Activated naive CD4-positive, alpha-beta T cell treated with anti-CD3 and anti-CD28 coated beads, Interleukin-2, amount 10 ng/mL, durations not matched to agents 7 days and 5 days (primary cell): ENCODE data around the gene ARF1.
"Not testable (repeated sequence)": the region's sequence is repeated elsewhere in the genome, so short reads cannot be mapped to it uniquely, and the experiment has no call there.

Experiments
- CTCF ChIA-PET: fragments of 350-600 bp; sonication (Branson Sonifier 250); formaldehyde crosslinking; loops from one replicate; lab custom pipeline; 2021; ENCODE audit warnings: antibody characterized with exemption; lab: Charles Lee
- DNase-seq: peaks from one replicate; pipeline ENCODE4 v3.0.0-alpha.2; 2020
- H3K27ac Mint-ChIP-seq: one replicate; pipeline ENCODE4 v1.8.0; 2021; ENCODE audit warnings: mild to moderate bottlenecking, moderate library complexity, mixed read lengths
- H3K27me3 Mint-ChIP-seq: one replicate; pipeline ENCODE4 v1.8.0; 2021; ENCODE audit warnings: mild to moderate bottlenecking, mixed read lengths
- H3K36me3 Mint-ChIP-seq: one replicate; pipeline ENCODE4 v1.8.0; 2021; ENCODE audit warnings: mixed read lengths
- H3K4me1 Mint-ChIP-seq: one replicate; pipeline ENCODE4 v1.8.0; 2021; ENCODE audit warnings: mixed read lengths
- H3K4me3 Mint-ChIP-seq: one replicate; pipeline ENCODE4 v1.8.0; 2021; ENCODE audit warnings: mild to moderate bottlenecking, moderate library complexity, mixed read lengths
- H3K9me3 Mint-ChIP-seq: one replicate; pipeline ENCODE4 v1.8.0; 2021; ENCODE audit warnings: mixed read lengths

ARF1 gene

GRCh38 chr1:228102791-228103620 lies 20.5 kb downstream of the ARF1 start, which contains the start of gene C1orf35:
C1orf35 (minus strand) TSS chr1:228103325; CDS start chr1:228103227, 98 bp downstream.
- Mint-ChIP-seq H3K27me3 (peaks cover 5% of the 10 kb centered on the region), H3K9me3 (no peaks in the 10 kb centered on the region), H3K4me3 (peak within 1 kb of the TSS; percentile 94), H3K4me1 (peaks cover 40% of the 10 kb centered on the region), H3K36me3 (peaks cover 32% of the 10 kb centered on the region), H3K27ac (peak within 1 kb of the TSS; percentile 95)
- CTCF ChIA-PET: interaction anchor here (1.5 kb wide), 1 partner anchor 28 kb away, joined by 4 read pairs; no protein-coding TSS in a partner anchor
- DNase-seq: peak; percentile 97

DNA sequence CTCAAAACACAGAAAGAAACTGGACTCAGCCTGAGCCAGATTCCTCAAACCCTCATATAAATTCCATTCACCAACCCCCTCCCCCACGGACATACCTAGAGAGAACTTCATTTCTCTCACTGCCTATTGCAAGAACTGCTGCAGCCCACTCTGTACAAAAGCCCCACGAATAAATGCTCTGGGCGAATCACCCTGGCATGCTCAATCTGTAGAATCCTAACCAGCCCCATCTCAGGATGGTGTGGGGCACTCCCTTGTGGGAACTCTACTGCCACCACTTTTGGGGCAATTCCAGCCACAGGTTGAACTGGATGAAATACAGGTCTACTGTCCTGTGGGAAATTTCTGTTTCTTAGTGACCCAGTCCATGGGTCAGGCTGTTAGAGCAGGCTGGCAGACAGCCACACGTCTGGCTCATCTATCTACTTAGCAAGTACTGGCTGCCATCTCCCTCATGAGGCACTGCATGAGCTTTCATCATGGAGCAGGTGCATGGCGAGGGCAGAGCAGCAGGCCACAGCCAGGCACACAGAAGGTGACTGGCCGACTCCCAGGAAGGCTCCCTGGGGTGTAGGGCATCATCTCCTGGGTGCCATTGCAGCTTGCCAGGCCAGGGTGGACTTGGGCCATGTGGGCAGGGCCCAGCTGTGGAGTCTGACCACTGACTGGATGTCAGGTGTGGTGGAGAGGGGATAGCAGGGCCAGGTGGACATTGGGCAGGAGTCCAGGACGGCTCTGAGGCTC lies 22.2 kb downstream of the ARF1 start:
- H3K4me1 Mint-ChIP-seq: peaks cover 52% of the 10 kb centered on the region
- no peak for DNase-seq
- H3K27ac Mint-ChIP-seq: peak overlapping the region; percentile 86
- H3K9me3 Mint-ChIP-seq: no peaks in the 10 kb centered on the region
- H3K4me3 Mint-ChIP-seq: peak overlapping the region; percentile 94
- peaks cover 18% of the 10 kb centered on the region for H3K36me3 Mint-ChIP-seq
- CTCF ChIA-PET: interaction anchor here (1.2 to 1.5 kb wide), 2 partner anchors 21 to 26 kb away, joined by 4 read pairs; no protein-coding TSS in a partner anchor
- H3K27me3 Mint-ChIP-seq: peaks cover 6% of the 10 kb centered on the region

DNA sequence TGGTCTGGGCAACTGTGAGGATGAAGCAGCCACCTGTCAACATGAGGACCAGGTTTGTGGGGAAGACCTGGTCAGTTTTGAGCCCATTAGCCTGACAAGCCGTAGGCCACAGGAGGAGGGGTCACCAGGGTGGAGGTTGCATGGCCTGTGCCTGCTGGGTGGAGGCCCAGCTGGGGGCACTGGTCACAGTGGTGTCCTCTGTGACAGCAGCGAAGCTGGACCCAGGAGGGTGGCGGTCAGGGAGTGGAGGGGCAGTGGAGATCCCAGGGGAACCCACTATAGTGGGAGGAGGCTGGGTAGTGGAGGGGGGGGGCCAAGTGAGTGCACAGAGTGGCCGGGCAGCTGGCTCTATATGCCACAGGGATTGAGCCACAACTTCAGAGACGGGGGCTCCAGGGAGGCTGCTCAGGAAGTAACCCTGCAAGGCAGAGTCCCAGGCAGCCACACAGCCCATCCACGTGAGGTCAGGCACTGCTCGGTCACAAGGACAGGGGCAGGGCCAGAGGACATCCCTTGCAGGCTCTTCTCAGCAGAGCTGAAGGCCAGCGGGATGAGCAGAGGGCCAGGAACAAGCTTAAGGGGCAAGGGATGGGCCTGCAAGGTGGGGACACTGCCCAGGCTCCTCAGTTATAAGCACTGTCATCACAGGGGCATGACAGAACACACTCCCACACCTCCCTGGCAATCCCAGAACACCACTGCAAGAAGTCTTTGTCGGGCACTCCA lies 22.9 kb downstream of the ARF1 start:
- H3K27ac Mint-ChIP-seq: no peak overlapping the region
- H3K4me3 Mint-ChIP-seq: peak overlapping the region; percentile 94
- H3K4me1 Mint-ChIP-seq: peaks cover 59% of the 10 kb centered on the region
- H3K36me3 Mint-ChIP-seq: peaks cover 11% of the 10 kb centered on the region
- DNase-seq: no peak
- H3K27me3 Mint-ChIP-seq: peaks cover 12% of the 10 kb centered on the region
- H3K9me3 Mint-ChIP-seq: no peaks in the 10 kb centered on the region
- CTCF ChIA-PET: interaction anchor here (1.2 kb wide), 1 partner anchor 21 kb away, joined by 4 read pairs; no protein-coding TSS in a partner anchor

DNA sequence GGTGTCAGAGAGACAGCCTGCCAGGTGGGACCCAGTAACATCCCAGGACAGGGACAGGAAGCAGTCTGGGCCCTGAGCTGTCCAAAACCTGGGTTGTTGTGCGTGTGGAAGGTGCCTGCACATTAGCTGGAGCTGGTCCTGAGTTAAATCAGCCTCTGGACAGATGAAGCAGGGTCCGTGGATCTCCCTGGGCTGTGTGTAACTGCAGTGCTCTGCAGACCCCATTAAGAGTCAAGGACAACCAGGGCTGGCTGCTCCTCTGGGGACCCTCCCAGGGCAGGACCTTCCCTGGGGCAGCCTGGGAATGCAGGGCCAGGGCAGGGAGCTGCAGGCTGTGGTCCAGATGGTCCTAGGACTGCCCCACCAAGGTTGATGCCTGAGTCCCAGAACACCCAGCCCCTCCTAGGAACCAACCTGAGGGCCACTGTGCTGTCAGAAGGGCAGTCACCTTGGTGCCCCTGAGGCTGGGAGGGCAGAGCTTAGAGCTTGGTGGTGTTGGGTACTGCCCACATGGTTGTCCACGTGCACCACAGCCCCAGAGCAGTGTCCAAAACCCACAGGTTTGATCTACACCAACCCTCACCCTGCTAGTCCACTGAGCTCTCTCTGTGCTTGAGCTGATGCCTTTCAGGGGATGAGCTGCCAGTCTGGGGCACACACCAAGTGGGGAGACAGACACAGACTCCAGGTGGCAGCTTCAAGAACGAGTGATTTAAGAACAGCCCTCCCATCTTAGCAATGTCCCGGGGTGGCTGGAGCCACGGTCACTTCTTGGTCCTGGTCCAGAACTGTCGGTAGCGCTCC lies 23.7 kb downstream of the ARF1 start:
- peaks cover 59% of the 10 kb centered on the region for H3K4me1 Mint-ChIP-seq
- H3K36me3 Mint-ChIP-seq: peaks cover 12% of the 10 kb centered on the region
- peaks cover 12% of the 10 kb centered on the region for H3K27me3 Mint-ChIP-seq
- DNase-seq: no peak
- no peaks in the 10 kb centered on the region for H3K9me3 Mint-ChIP-seq
- peak overlapping the region; percentile 70 for H3K27ac Mint-ChIP-seq
- CTCF ChIA-PET: interaction anchor here (1.2 kb wide), 1 partner anchor 22 kb away, joined by 4 read pairs; no protein-coding TSS in a partner anchor
- no peak overlapping the region for H3K4me3 Mint-ChIP-seq

GRCh38 chr1:228106800-228107054 lies 24.2 kb downstream of the ARF1 start:
- H3K27ac Mint-ChIP-seq: peak overlapping the region; percentile 70
- H3K27me3 Mint-ChIP-seq: peaks cover 12% of the 10 kb centered on the region
- H3K4me1 Mint-ChIP-seq: peaks cover 54% of the 10 kb centered on the region
- H3K36me3 Mint-ChIP-seq: peaks cover 12% of the 10 kb centered on the region
- no peaks in the 10 kb centered on the region for H3K9me3 Mint-ChIP-seq
- CTCF ChIA-PET: interaction anchor here (0.9 kb wide), 1 partner anchor 60 kb away, joined by 3 read pairs; no protein-coding TSS in a partner anchor
- H3K4me3 Mint-ChIP-seq: peak overlapping the region; percentile 28
- DNase-seq: no peak

- peaks cover 12% of the 10 kb centered on the region for H3K36me3 Mint-ChIP-seq
- CTCF ChIA-PET: interaction anchor here (0.9 kb wide), 1 partner anchor 59 kb away, joined by 3 read pairs; no protein-coding TSS in a partner anchor
- peaks cover 12% of the 10 kb centered on the region for H3K27me3 Mint-ChIP-seq
- H3K27ac Mint-ChIP-seq: peak overlapping the region; percentile 90
- peaks cover 54% of the 10 kb centered on the region for H3K4me1 Mint-ChIP-seq
- H3K4me3 Mint-ChIP-seq: peak overlapping the region; percentile 87
- DNase-seq: no peak
- no peaks in the 10 kb centered on the region for H3K9me3 Mint-ChIP-seq
These were observed 25.1 kb downstream of the ARF1 start for GRCh38 chr1:228107636-228108035.

DNA sequence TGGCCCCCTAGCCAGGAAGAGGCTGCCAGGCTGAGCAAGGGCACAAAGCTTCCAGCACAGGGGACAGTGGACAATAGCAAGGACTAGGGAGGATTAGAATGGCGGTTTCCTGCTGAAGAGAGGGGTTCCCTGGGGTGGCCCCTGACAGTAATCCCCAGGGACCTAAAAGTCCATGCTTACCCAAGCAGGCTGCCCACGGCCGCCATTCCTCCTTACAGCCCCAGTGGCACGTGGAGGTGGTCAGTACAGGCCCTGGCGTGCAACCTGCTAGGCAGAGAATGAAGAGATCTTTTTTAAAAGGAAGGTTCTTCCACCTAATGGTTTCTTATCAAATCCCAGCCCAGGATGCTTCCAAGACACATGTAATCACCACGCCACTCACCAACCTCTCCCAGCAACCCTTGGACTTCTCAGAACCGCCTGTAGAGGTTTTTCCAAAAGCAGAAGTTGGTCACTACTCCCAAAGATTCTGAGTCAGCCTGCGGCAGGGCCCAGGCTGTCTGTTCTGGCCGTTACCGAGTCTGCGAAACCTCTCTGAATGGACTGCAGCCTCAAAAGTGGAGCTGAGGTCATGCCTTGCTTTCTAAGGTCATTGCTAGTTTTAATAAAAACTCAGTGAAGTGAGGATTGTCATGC lies 25.7 kb downstream of the ARF1 start:
- no peak for DNase-seq
- no peaks in the 10 kb centered on the region for H3K9me3 Mint-ChIP-seq
- H3K27ac Mint-ChIP-seq: peak overlapping the region; percentile 90
- peak overlapping the region; percentile 87 for H3K4me3 Mint-ChIP-seq
- H3K27me3 Mint-ChIP-seq: peaks cover 10% of the 10 kb centered on the region
- peaks cover 12% of the 10 kb centered on the region for H3K36me3 Mint-ChIP-seq
- CTCF ChIA-PET: no interaction called here
- peaks cover 51% of the 10 kb centered on the region for H3K4me1 Mint-ChIP-seq

DNA sequence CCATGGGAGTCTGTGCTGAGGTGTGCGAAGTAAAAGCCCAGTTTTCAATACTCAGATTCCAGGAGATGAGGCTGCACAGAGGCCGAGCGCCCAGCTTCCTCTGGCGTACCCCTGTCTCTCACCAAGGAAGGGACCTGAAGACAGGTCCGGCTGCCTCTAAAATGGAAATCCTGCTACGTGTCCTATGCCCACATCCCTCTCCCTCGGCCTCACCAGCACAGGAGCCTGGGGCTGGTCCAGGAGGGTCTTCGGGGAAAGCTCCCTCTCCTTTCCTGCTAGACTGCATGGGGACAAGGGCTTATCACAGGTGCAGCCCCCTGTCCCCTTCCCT lies 26.2 kb downstream of the ARF1 start:
- CTCF ChIA-PET: no interaction called here
- Mint-ChIP-seq H3K27ac (peak overlapping the region; percentile 90), H3K27me3 (peaks cover 7% of the 10 kb centered on the region), H3K4me3 (peak overlapping the region; percentile 87), H3K9me3 (no peaks in the 10 kb centered on the region), H3K36me3 (peaks cover 11% of the 10 kb centered on the region), H3K4me1 (peaks cover 46% of the 10 kb centered on the region)
- no peak for DNase-seq

- peak within 1 kb of the TSS; percentile 87 for H3K4me3 Mint-ChIP-seq
- peaks cover 7% of the 10 kb centered on the region for H3K27me3 Mint-ChIP-seq
- DNase-seq: peak; percentile 99
- peaks cover 11% of the 10 kb centered on the region for H3K36me3 Mint-ChIP-seq
- CTCF ChIA-PET: interaction anchor here (1.7 kb wide), 1 partner anchor 22 kb away, joined by 5 read pairs; no protein-coding TSS in a partner anchor
- H3K4me1 Mint-ChIP-seq: peaks cover 40% of the 10 kb centered on the region
- H3K27ac Mint-ChIP-seq: peak within 1 kb of the TSS; percentile 90
- no peaks in the 10 kb centered on the region for H3K9me3 Mint-ChIP-seq
These were observed 26.8 kb downstream of the ARF1 start, which contains the start of gene MRPL55 for GRCh38 chr1:228109073-228109961. MRPL55 (minus strand) TSS chr1:228109299; CDS start chr1:228108260, 1,039 bp downstream.

- Mint-ChIP-seq H3K4me1 (peaks cover 33% of the 10 kb centered on the region), H3K27ac (peak overlapping the region; percentile 90), H3K9me3 (no peaks in the 10 kb centered on the region), H3K4me3 (peak overlapping the region; percentile 87), H3K27me3 (peaks cover 7% of the 10 kb centered on the region), H3K36me3 (peaks cover 11% of the 10 kb centered on the region)
- no peak for DNase-seq
- CTCF ChIA-PET: interaction anchor here (1.7 kb wide), 1 partner anchor 21 kb away, joined by 5 read pairs; no protein-coding TSS in a partner anchor
These were observed 27.5 kb downstream of the ARF1 start for GRCh38 chr1:228109962-228110488.

GRCh38 chr1:228110556-228110955 lies 28.0 kb downstream of the ARF1 start:
- Mint-ChIP-seq H3K9me3 (no peaks in the 10 kb centered on the region), H3K36me3 (peaks cover 9% of the 10 kb centered on the region), H3K27ac (no peak overlapping the region), H3K4me3 (peak overlapping the region; percentile 87), H3K4me1 (peaks cover 33% of the 10 kb centered on the region), H3K27me3 (peaks cover 7% of the 10 kb centered on the region)
- no peak for DNase-seq
- CTCF ChIA-PET: interaction anchor here (1.7 kb wide), 1 partner anchor 20 kb away, joined by 5 read pairs; no protein-coding TSS in a partner anchor

DNA sequence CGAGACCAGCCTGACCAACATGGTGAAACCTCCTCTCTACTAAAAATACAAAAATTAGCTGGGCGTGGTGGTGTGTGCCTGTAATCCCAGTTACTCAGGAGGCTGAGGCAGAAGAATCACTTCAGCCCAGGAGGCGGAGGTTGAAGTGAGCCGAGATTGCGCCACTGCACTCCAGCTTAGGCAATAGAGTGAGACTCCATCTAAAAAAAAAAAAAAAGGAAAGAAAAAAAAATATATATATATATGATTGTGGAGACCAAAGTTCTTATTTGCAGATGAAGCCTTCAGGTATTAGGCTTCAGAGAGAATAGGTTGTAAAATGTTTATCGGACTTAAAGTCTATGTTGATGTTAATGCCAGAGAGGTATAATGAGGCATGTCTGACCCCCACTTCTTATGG lies 28.8 kb downstream of the ARF1 start:
- not testable (repeated sequence) for H3K9me3 Mint-ChIP-seq, H3K36me3 Mint-ChIP-seq, H3K4me3 Mint-ChIP-seq, DNase-seq, H3K27me3 Mint-ChIP-seq, H3K27ac Mint-ChIP-seq
- H3K4me1 Mint-ChIP-seq: peaks cover 33% of the 10 kb centered on the region
- CTCF ChIA-PET: interaction anchor here (1.7 kb wide), 1 partner anchor 20 kb away, joined by 5 read pairs; no protein-coding TSS in a partner anchor
